MM.1S (cell line): Measurements from ENCODE around the gene ENC1.

Source experiments
- DNase-seq: peaks from one replicate; pipeline ENCODE4 v3.0.0-alpha.2; 2015
- H2AFZ ChIP-seq: fragments of 300-600 bp; sonication (generic); 2 replicates; pipeline ENCODE4 v1.6.0; 2016; ENCODE audit warnings: antibody characterized with exemption, low read length
- H3F3A ChIP-seq: fragments of 300-600 bp; sonication (generic); 2 replicates; pipeline ENCODE4 v1.6.1; 2016; ENCODE audit warnings: mild to moderate bottlenecking, antibody characterized with exemption, low read length, moderate library complexity, mixed read lengths; ENCODE audit not compliant: insufficient read depth
- H3K27ac ChIP-seq: fragments of 300-600 bp; sonication (generic); 2 replicates; pipeline ENCODE4 v1.5.1; 2016; ENCODE audit warnings: mild to moderate bottlenecking, low read length
- H3K27me3 ChIP-seq: fragments of 300-600 bp; sonication (generic); replicated peaks from 2 replicates; pipeline ENCODE4 v1.6.0; 2016; ENCODE audit warnings: low read length; ENCODE audit not compliant: insufficient read depth
- H3K36me3 ChIP-seq: fragments of 300-600 bp; sonication (generic); replicated peaks from 2 replicates; pipeline ENCODE4 v1.6.1; 2016; ENCODE audit warnings: mild to moderate bottlenecking, low read length, mixed read lengths; ENCODE audit not compliant: insufficient read depth
- H3K4me1 ChIP-seq: fragments of 300-600 bp; sonication (generic); 2 replicates; pipeline ENCODE4 v1.6.1; 2016; ENCODE audit warnings: low read length, mixed read lengths
- H3K4me2 ChIP-seq: fragments of 300-600 bp; sonication (generic); 2 replicates; pipeline ENCODE4 v1.6.0; 2016; ENCODE audit warnings: low read depth, low read length
- H3K4me3 ChIP-seq: fragments of 300-600 bp; sonication (generic); 2 replicates; pipeline ENCODE4 v1.5.1; 2016; ENCODE audit warnings: low read length, mixed read lengths
- H3K79me2 ChIP-seq: fragments of 300-600 bp; sonication (generic); 2 replicates; pipeline ENCODE4 v1.6.1; 2016; ENCODE audit warnings: mixed run types, low read length, mixed read lengths
- H3K9ac ChIP-seq: fragments of 300-600 bp; sonication (generic); 2 replicates; pipeline ENCODE4 v1.6.1; 2016; ENCODE audit warnings: low read length, mixed read lengths
- H3K9me2 ChIP-seq: fragments of 300-600 bp; sonication (generic); replicated peaks from 2 replicates; pipeline ENCODE4 v1.6.1; 2016; ENCODE audit warnings: mild to moderate bottlenecking, low read length, mixed read lengths; ENCODE audit not compliant: insufficient read depth
- H3K9me3 ChIP-seq: fragments of 300-600 bp; sonication (generic); replicated peaks from 2 replicates; pipeline ENCODE4 v1.6.1; 2016; ENCODE audit warnings: mild to moderate bottlenecking, low read length, mixed read lengths; ENCODE audit not compliant: insufficient read depth
- H4K20me1 ChIP-seq: fragments of 300-600 bp; sonication (generic); 2 replicates; pipeline ENCODE4 v1.6.1; 2016; ENCODE audit warnings: mild to moderate bottlenecking, low read length, moderate library complexity, mixed read lengths; ENCODE audit not compliant: insufficient read depth
- CTCF ChIP-seq: fragments of 300-600 bp; sonication (generic); IDR thresholded peaks from 2 replicates; pipeline ENCODE4 v1.5.1; 2016; ENCODE audit warnings: antibody characterized with exemption, low read length, mixed read lengths
- EZH2 ChIP-seq: fragments of 300-600 bp; sonication (generic); optimal IDR thresholded peaks from 2 replicates; pipeline ENCODE3; 2017; ENCODE audit warnings: low read depth, mild to moderate bottlenecking, antibody characterized with exemption, low read length, mixed read lengths
- EZH2phosphoT487 ChIP-seq: fragments of 300-600 bp; sonication (generic); IDR thresholded peaks from 2 replicates; pipeline ENCODE4 v1.6.1; 2018; ENCODE audit warnings: antibody characterized with exemption, low read length

The ENC1 gene

DNA sequence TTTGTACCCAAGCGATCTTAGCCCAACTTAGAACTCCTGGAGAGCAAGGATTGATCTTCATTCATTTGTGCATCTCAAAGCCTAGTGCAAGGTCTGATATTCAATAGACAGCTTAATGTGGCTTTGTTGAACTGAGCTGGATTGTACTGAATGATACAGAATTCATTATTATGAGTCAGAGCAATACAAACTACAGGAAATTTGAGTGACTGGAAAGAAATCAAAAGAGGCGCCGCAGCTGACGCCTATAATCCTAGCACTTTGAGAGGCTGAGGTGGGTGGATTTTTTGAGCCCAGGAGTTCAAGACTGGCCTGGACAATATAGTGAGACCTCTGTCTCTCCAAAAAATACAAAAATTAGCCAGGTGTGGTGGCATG is 58.6 kb downstream of the ENC1 start:
- Histone ChIP-seq H3K9me3 (no peaks in the 10 kb centered on the region), H3F3A (peaks cover 10% of the 10 kb centered on the region), H3K27ac (no peak overlapping the region), H2AFZ (no peak overlapping the region), H3K79me2 (no peaks in the 10 kb centered on the region), H3K4me3 (no peak overlapping the region), H3K4me2 (no peak overlapping the region), H3K27me3 (no peaks in the 10 kb centered on the region), H3K9me2 (no peaks in the 10 kb centered on the region), H3K9ac (no peak overlapping the region), H3K4me1 (peaks cover 14% of the 10 kb centered on the region), H4K20me1 (no peaks in the 10 kb centered on the region), H3K36me3 (no peaks in the 10 kb centered on the region)
- TF ChIP-seq EZH2: no peak
- TF ChIP-seq EZH2phosphoT487: no peak
- no peak for TF ChIP-seq CTCF
- no peak for DNase-seq

DNA sequence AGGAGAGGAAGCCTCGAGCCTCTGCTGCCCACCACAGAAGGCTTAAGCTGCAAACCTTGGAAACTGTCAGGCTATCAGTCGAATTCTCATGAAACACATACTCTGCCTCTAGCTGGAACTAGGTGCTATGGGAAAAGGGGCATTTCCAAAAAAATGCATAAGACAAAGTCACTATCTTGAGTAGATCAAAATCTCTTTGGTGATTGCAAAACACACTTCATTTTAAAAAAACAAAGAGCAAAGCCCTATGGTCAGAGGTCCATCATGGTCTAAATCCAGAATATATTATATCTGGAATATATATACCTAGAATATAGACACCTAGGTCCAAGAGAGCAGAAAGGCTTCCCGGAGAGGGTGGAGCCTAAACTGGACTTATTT is 59.8 kb downstream of the ENC1 start:
- H3K9me2 ChIP-seq: no peaks in the 10 kb centered on the region
- H4K20me1 ChIP-seq: no peaks in the 10 kb centered on the region
- TF ChIP-seq EZH2phosphoT487 (no peak), CTCF (no peak), EZH2 (no peak)
- no peaks in the 10 kb centered on the region for H3K36me3 ChIP-seq
- peaks cover 18% of the 10 kb centered on the region for H3K4me1 ChIP-seq
- H3K79me2 ChIP-seq: no peaks in the 10 kb centered on the region
- peaks cover 10% of the 10 kb centered on the region for H3F3A ChIP-seq
- no peaks in the 10 kb centered on the region for H3K27me3 ChIP-seq
- H2AFZ ChIP-seq: no peak overlapping the region
- DNase-seq: no peak
- no peaks in the 10 kb centered on the region for H3K9me3 ChIP-seq
- H3K9ac ChIP-seq: no peak overlapping the region
- H3K27ac ChIP-seq: no peak overlapping the region
- no peak overlapping the region for H3K4me2 ChIP-seq
- H3K4me3 ChIP-seq: no peak overlapping the region

DNA sequence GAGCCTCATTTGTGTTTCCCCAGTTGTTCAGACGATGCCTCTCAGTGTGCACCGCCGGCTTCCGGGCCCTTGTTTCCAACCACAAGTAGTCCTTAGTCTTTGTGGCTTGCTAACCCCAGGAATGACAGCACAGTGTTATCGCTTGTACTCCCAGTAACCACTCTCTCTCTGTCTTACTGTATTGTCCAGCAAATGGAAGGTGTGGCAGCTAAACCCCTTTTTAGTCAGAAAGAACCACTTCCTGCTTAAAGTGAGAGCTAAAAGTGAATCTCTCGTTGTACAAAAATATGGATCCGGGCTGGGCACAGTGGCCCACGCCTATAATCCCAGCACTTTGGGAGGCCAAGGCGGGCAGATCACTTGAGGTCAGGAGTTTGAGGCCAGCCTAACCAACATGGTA is 61.3 kb downstream of the ENC1 start:
- no peaks in the 10 kb centered on the region for H3K79me2 ChIP-seq
- H2AFZ ChIP-seq: no peak overlapping the region
- no peak overlapping the region for H3K4me3 ChIP-seq
- H3K36me3 ChIP-seq: no peaks in the 10 kb centered on the region
- H3K9me3 ChIP-seq: no peaks in the 10 kb centered on the region
- peaks cover 18% of the 10 kb centered on the region for H3K4me1 ChIP-seq
- peak; percentile 84 for DNase-seq
- H3K27ac ChIP-seq: no peak overlapping the region
- H3K9me2 ChIP-seq: no peaks in the 10 kb centered on the region
- H4K20me1 ChIP-seq: no peaks in the 10 kb centered on the region
- H3K4me2 ChIP-seq: peak overlapping the region; percentile 32; the same call in 1 of the 2 replicates
- H3F3A ChIP-seq: peaks cover 10% of the 10 kb centered on the region
- H3K9ac ChIP-seq: no peak overlapping the region
- H3K27me3 ChIP-seq: no peaks in the 10 kb centered on the region
- TF ChIP-seq EZH2phosphoT487 (no peak), CTCF (no peak), EZH2 (no peak)
